Measurements from ENCODE around the gene FIGNL2. TPM values are rescaled to one million over a fixed set of nuclear protein-coding genes. Genes with fewer than 3 reads are reported as not detected.

Gene FIGNL2
- total RNA-seq, 1 experiment from 2014 or later, result 0.21 TPM

- H3K36me3 ChIP-seq (ENCODE audit: insufficient read depth, low read length, poor library complexity, severe bottlenecking), result no peaks in the 10 kb centered on the region
- ChIA-PET CTCF (interaction anchor here (0.6 to 1.6 kb wide), 7 partner anchors 10 to 453 kb away, joined by 3 to 11 read pairs (median 4); no protein-coding TSS in a partner anchor), POLR2A (ENCODE audit: low non-redundant PET) (no interaction called here)
- peaks cover 16% of the 10 kb centered on the region for H3K4me1 ChIP-seq (ENCODE audit: insufficient read depth, low read length, poor library complexity, severe bottlenecking)
- BruUV-seq (replicated peaks), result no TSS peak
- TF ChIP-seq EZH2 (IDR thresholded peaks at IDR 0.05; ENCODE audit: borderline replicate concordance, low read depth, low read length, poor library complexity, severe bottlenecking) (no peak), CTCF (conservative IDR thresholded peaks at IDR 0.05; ENCODE audit: low read depth, low read length) (no peak)
- DNase-seq (ENCODE audit: low spot score), result no peak
- H3K27me3 ChIP-seq (replicated peaks; ENCODE audit: insufficient read depth, low read depth, low read length, poor library complexity), result no peaks in the 10 kb centered on the region
- H3K27ac ChIP-seq (ENCODE audit: low read depth, low read length, poor library complexity, severe bottlenecking), result no peak overlapping the region
- H3K9me3 ChIP-seq (ENCODE audit: low read depth, low read length, poor library complexity, severe bottlenecking), result no peaks in the 10 kb centered on the region
- H3K4me3 ChIP-seq (ENCODE audit: low read depth, low read length, poor library complexity, severe bottlenecking), result no peak overlapping the region
- intact Hi-C loops (cut with micrococcal nuclease; ENCODE audit: unreplicated experiment), result loop anchor here (2.0 to 10.0 kb wide), 2 partner anchors 340 to 454 kb away; no protein-coding TSS in a partner anchor
Measured at GRCh38 chr12:51874486-51874885, 26.0 kb upstream of the FIGNL2 start.

- DNase-seq (ENCODE audit: low spot score), result peak; percentile 82
- TF ChIP-seq CTCF (conservative IDR thresholded peaks at IDR 0.05; ENCODE audit: low read depth, low read length), result no peak
- Histone ChIP-seq H3K36me3 (ENCODE audit: insufficient read depth, low read length, poor library complexity, severe bottlenecking) (no peaks in the 10 kb centered on the region), H3K4me3 (ENCODE audit: low read depth, low read length, poor library complexity, severe bottlenecking) (no peak overlapping the region), H3K4me1 (ENCODE audit: insufficient read depth, low read length, poor library complexity, severe bottlenecking) (peaks cover 21% of the 10 kb centered on the region), H3K27ac (ENCODE audit: low read depth, low read length, poor library complexity, severe bottlenecking) (no peak overlapping the region), H3K27me3 (replicated peaks; ENCODE audit: insufficient read depth, low read depth, low read length, poor library complexity) (no peaks in the 10 kb centered on the region), H3K9me3 (ENCODE audit: low read depth, low read length, poor library complexity, severe bottlenecking) (no peaks in the 10 kb centered on the region)
- ChIA-PET CTCF (no interaction called here), POLR2A (ENCODE audit: low non-redundant PET) (no interaction called here)
- intact Hi-C loops (cut with micrococcal nuclease; ENCODE audit: unreplicated experiment), result loop anchor here (2.0 to 10.0 kb wide), 2 partner anchors 339 to 453 kb away; no protein-coding TSS in a partner anchor
- BruUV-seq (replicated peaks), result no TSS peak
Measured at GRCh38 chr12:51874000-51874399, 25.5 kb upstream of the FIGNL2 start.

- intact Hi-C loops (cut with micrococcal nuclease; ENCODE audit: unreplicated experiment), result loop anchor here (10.0 kb wide), 1 partner anchor 339 kb away; no protein-coding TSS in a partner anchor
- Histone ChIP-seq H3K36me3 (ENCODE audit: insufficient read depth, low read length, poor library complexity, severe bottlenecking) (no peaks in the 10 kb centered on the region), H3K4me1 (ENCODE audit: insufficient read depth, low read length, poor library complexity, severe bottlenecking) (peaks cover 22% of the 10 kb centered on the region), H3K27ac (ENCODE audit: low read depth, low read length, poor library complexity, severe bottlenecking) (no peak overlapping the region), H3K9me3 (ENCODE audit: low read depth, low read length, poor library complexity, severe bottlenecking) (no peaks in the 10 kb centered on the region), H3K4me3 (ENCODE audit: low read depth, low read length, poor library complexity, severe bottlenecking) (no peak overlapping the region), H3K27me3 (replicated peaks; ENCODE audit: insufficient read depth, low read depth, low read length, poor library complexity) (no peaks in the 10 kb centered on the region)
- ChIA-PET POLR2A (ENCODE audit: low non-redundant PET) (no interaction called here), CTCF (no interaction called here)
- DNase-seq (ENCODE audit: low spot score), result peak; percentile 27
- no peak for TF ChIP-seq EZH2 (IDR thresholded peaks at IDR 0.05; ENCODE audit: borderline replicate concordance, low read depth, low read length, poor library complexity, severe bottlenecking)
- no TSS peak for BruUV-seq (replicated peaks)
Measured at GRCh38 chr12:51873251-51873994, 24.9 kb upstream of the FIGNL2 start.

- ChIA-PET CTCF (interaction anchor here (0.6 kb wide), 1 partner anchor 99 kb away, joined by 4 read pairs; no protein-coding TSS in a partner anchor), POLR2A (ENCODE audit: low non-redundant PET) (no interaction called here)
- Histone ChIP-seq H3K4me3 (ENCODE audit: low read depth, low read length, poor library complexity, severe bottlenecking) (no peak overlapping the region), H3K27me3 (replicated peaks; ENCODE audit: insufficient read depth, low read depth, low read length, poor library complexity) (no peaks in the 10 kb centered on the region), H3K27ac (ENCODE audit: low read depth, low read length, poor library complexity, severe bottlenecking) (no peak overlapping the region), H3K36me3 (ENCODE audit: insufficient read depth, low read length, poor library complexity, severe bottlenecking) (no peaks in the 10 kb centered on the region), H3K4me1 (ENCODE audit: insufficient read depth, low read length, poor library complexity, severe bottlenecking) (peaks cover 22% of the 10 kb centered on the region), H3K9me3 (ENCODE audit: low read depth, low read length, poor library complexity, severe bottlenecking) (no peaks in the 10 kb centered on the region)
- no TSS peak for BruUV-seq (replicated peaks)
- no peak for TF ChIP-seq CTCF (conservative IDR thresholded peaks at IDR 0.05; ENCODE audit: low read depth, low read length)
- no peak for TF ChIP-seq EZH2 (IDR thresholded peaks at IDR 0.05; ENCODE audit: borderline replicate concordance, low read depth, low read length, poor library complexity, severe bottlenecking)
- intact Hi-C loops (cut with micrococcal nuclease; ENCODE audit: unreplicated experiment), result loop anchor here (10.0 kb wide), 1 partner anchor 338 kb away; no protein-coding TSS in a partner anchor
- no peak for DNase-seq (ENCODE audit: low spot score)
Measured at GRCh38 chr12:51872689-51872981, 24.1 kb upstream of the FIGNL2 start.

Data from A673 (cell line).